Keratinocyte (primary cell): ENCODE data around the gene NIT1. TPM values are rescaled to one million over a fixed set of nuclear protein-coding genes. Genes with fewer than 3 reads are reported as not detected.
A peak's percentile ranks its signal among the peaks of the same experiment; 100 is the strongest.

Source experiments
- DNase-seq: peaks from one replicate; pipeline ENCODE4 v3.0.0-alpha.2; 2011; ENCODE audit warnings: low read depth, missing footprints, low spot score
- FAIRE-seq: peaks from 2 replicates; lab custom pipeline; 2011; peaks lifted over from hg19 to GRCh38; lab: Jason Lieb, UNC
- H2AFZ ChIP-seq: 2 replicates; pipeline ENCODE4 v1.6.0; 2012; ENCODE audit warnings: low read length, control low read depth, inconsistent platforms; ENCODE audit not compliant: control insufficient read depth
- H3K27ac ChIP-seq: 2 replicates; pipeline ENCODE4 v1.5.1; 2011; ENCODE audit warnings: low read length; ENCODE audit not compliant: control insufficient read depth, insufficient read depth
- H3K27me3 ChIP-seq: 3 replicates; pipeline ENCODE4 v1.6.0; 2011; ENCODE audit warnings: low read length; ENCODE audit not compliant: control insufficient read depth, insufficient read depth; ENCODE audit errors: extremely low read depth
- H3K36me3 ChIP-seq, 2 experiments: 2 replicates in 1 of 2; 3 replicates in 1 of 2; pipeline ENCODE4 v1.5.1; 2011; ENCODE audit warnings: low read length in 2 of 2, mild to moderate bottlenecking in 1 of 2; ENCODE audit not compliant: control insufficient read depth in 2 of 2, insufficient read depth in 2 of 2; ENCODE audit errors: extremely low read depth in 1 of 2
- H3K4me1 ChIP-seq: 3 replicates; pipeline ENCODE4 v1.5.1; 2011; ENCODE audit warnings: low read length; ENCODE audit not compliant: control insufficient read depth, insufficient read depth; ENCODE audit errors: extremely low read depth
- H3K4me2 ChIP-seq: 3 replicates; pipeline ENCODE4 v1.6.0; 2011; ENCODE audit warnings: low read depth, low read length; ENCODE audit not compliant: control insufficient read depth, insufficient read depth; ENCODE audit errors: extremely low read depth
- H3K4me3 ChIP-seq, 3 experiments: fragments of 200-600 bp in 1 of 3; sonication (generic) in 1 of 3; 2 replicates in 2 of 3; 3 replicates in 1 of 3; pipeline ENCODE4 v1.5.1; 2011 to 2016; ENCODE audit warnings: low read length in 3 of 3, mild to moderate bottlenecking in 3 of 3, control low read depth in 2 of 3, inconsistent platforms in 1 of 3, low read depth in 1 of 3, mixed read lengths in 1 of 3, mixed run types in 1 of 3, moderate library complexity in 1 of 3; ENCODE audit not compliant: control insufficient read depth in 2 of 3, insufficient read depth in 2 of 3; ENCODE audit errors: extremely low read depth in 1 of 3
- H3K79me2 ChIP-seq: 2 replicates; pipeline ENCODE4 v1.6.0; 2012; ENCODE audit warnings: low read length; ENCODE audit not compliant: control insufficient read depth, insufficient read depth
- H3K9ac ChIP-seq: 3 replicates; pipeline ENCODE4 v1.6.0; 2011; ENCODE audit warnings: low read length; ENCODE audit not compliant: control insufficient read depth, insufficient read depth; ENCODE audit errors: extremely low read depth
- H3K9me1 ChIP-seq: 3 replicates; pipeline ENCODE4 v1.6.0; 2011; ENCODE audit warnings: low read length; ENCODE audit not compliant: control insufficient read depth, insufficient read depth; ENCODE audit errors: extremely low read depth
- H3K9me3 ChIP-seq: 2 replicates; pipeline ENCODE4 v1.5.1; 2012; ENCODE audit warnings: low read depth, low read length; ENCODE audit not compliant: control insufficient read depth
- H4K20me1 ChIP-seq: 3 replicates; pipeline ENCODE4 v1.6.0; 2011; ENCODE audit warnings: low read length; ENCODE audit not compliant: control insufficient read depth, insufficient read depth; ENCODE audit errors: extremely low read depth
- CTCF ChIP-seq, 3 experiments: IDR thresholded peaks in 1 of 3; conservative IDR thresholded peaks in 1 of 3; optimal IDR thresholded peaks in 1 of 3; 2 replicates in 2 of 3; 3 replicates in 1 of 3; pipeline versions ENCODE3 to v1.5.1; 2011; ENCODE audit warnings: low read length in 3 of 3, mild to moderate bottlenecking in 3 of 3, moderate library complexity in 2 of 3, control low read depth in 1 of 3, inconsistent platforms in 1 of 3; ENCODE audit not compliant: insufficient read depth in 2 of 3; ENCODE audit errors: extremely low read depth in 1 of 3
- EZH2 ChIP-seq: IDR thresholded peaks from one replicate; pipeline ENCODE4 v1.6.1; 2012; ENCODE audit warnings: inconsistent platforms, mild to moderate bottlenecking, low read length, moderate library complexity
- dilution Hi-C: fragments of 300-500 bp; cut with MboI; formaldehyde crosslinking; loops from one replicate; pipeline ENCODE4 v1.7.0; 2020; ENCODE audit warnings: low sequenced_read_pairs; ENCODE audit not compliant: extremely low pct_ligation_motif_present
- polyA plus RNA-seq, 5 experiments: library from polyadenylated mRNA; depleted of rRNA in 3 of 5; stranded (reverse) in 3 of 5; stranded (forward) in 1 of 5; unstranded in 1 of 5; fragments of >200 nt; gene quantifications; 1 replicate in 1 of 5; 2 replicates in 3 of 5; 3 replicates in 1 of 5; pipeline versions ENCODE4 v1.2.1 to v1.2.3, GENCODE V29; 2011 to 2012; ENCODE audit warnings: missing spikeins in 2 of 5, low read depth in 1 of 5, low replicate concordance in 1 of 5

NIT1 gene
- polyA plus RNA-seq, 1 donor (not counting 4 experiments of a cell fraction or from before 2014, with no cell fraction given) = 22.9 TPM

- peaks cover 15% of the 10 kb centered on the region for H3K79me2 ChIP-seq
- no peaks in the 10 kb centered on the region for H4K20me1 ChIP-seq
- H3K9me3 ChIP-seq = no peaks in the 10 kb centered on the region
- H3K36me3 ChIP-seq = peaks cover 9 to 33% of the 10 kb centered on the region in 2 experiments
- peak overlapping the region; percentile 29 for H2AFZ ChIP-seq
- FAIRE-seq = no peak
- no peak for DNase-seq
- H3K4me1 ChIP-seq = peaks cover 22% of the 10 kb centered on the region
- H3K9me1 ChIP-seq = no peaks in the 10 kb centered on the region
- no peaks in the 10 kb centered on the region for H3K27me3 ChIP-seq
- H3K9ac ChIP-seq = peak overlapping the region; percentile 91
- H3K4me2 ChIP-seq = peak overlapping the region; percentile 92
- H3K27ac ChIP-seq = peak overlapping the region; percentile 84
- peak overlapping the region; percentile 73 to 89 (median 74) for H3K4me3 ChIP-seq
- no peak for TF ChIP-seq CTCF (optimal IDR thresholded peaks at IDR 0.05 in 1 of 3, IDR thresholded peaks at IDR 0.05 in 1 of 3, conservative IDR thresholded peaks at IDR 0.05 in 1 of 3; ENCODE audit: extremely low read depth in 1 of 3, insufficient read depth in 2 of 3, low read length in 3 of 3)
- TF ChIP-seq EZH2 = no peak
- dilution Hi-C loops = no loop called here
Measured at GRCh38 chr1:161159913-161160243, 42.0 kb downstream of the NIT1 start.

- DNase-seq (no peak), FAIRE-seq (no peak)
- no peaks in the 10 kb centered on the region for H3K9me1 ChIP-seq
- no peak overlapping the region for H3K27ac ChIP-seq
- no peaks in the 10 kb centered on the region for H4K20me1 ChIP-seq
- H3K4me1 ChIP-seq = peaks cover 26% of the 10 kb centered on the region
- TF ChIP-seq CTCF (optimal IDR thresholded peaks at IDR 0.05 in 1 of 3, IDR thresholded peaks at IDR 0.05 in 1 of 3, conservative IDR thresholded peaks at IDR 0.05 in 1 of 3; ENCODE audit: extremely low read depth in 1 of 3, insufficient read depth in 2 of 3, low read length in 3 of 3) = no peak
- no peak for TF ChIP-seq EZH2
- no peaks in the 10 kb centered on the region for H3K9me3 ChIP-seq
- H3K27me3 ChIP-seq = no peaks in the 10 kb centered on the region
- H3K4me3 ChIP-seq = no peak overlapping the region
- H2AFZ ChIP-seq = no peak overlapping the region
- dilution Hi-C loops = no loop called here
- peaks cover 9 to 33% of the 10 kb centered on the region in 2 experiments for H3K36me3 ChIP-seq
- no peak overlapping the region for H3K9ac ChIP-seq
- H3K4me2 ChIP-seq = no peak overlapping the region
- peaks cover 14% of the 10 kb centered on the region for H3K79me2 ChIP-seq
Measured at GRCh38 chr1:161160671-161161145, 42.8 kb downstream of the NIT1 start.
